HS-27A (cell line): ENCODE results near the gene CCL19.

Experiments
- DNase-seq: peaks from one replicate; pipeline ENCODE4 v3.0.0-alpha.2; 2012; ENCODE audit warnings: low read depth, missing footprints

The CCL19 gene

GRCh38 chr9:34662526-34663302 is 28.4 kb downstream of the CCL19 start, which contains the start of gene CCL27:
TSS of gene CCL27 (minus strand) at chr9:34662657. CDS start at chr9:34662633, 24 bp downstream.
- no peak for DNase-seq

- DNase-seq = no peak
These were observed 31.4 kb downstream of the CCL19 start for GRCh38 chr9:34659592-34660253.

GRCh38 chr9:34658461-34658860 is 32.6 kb downstream of the CCL19 start:
- DNase-seq = no peak

- no peak for DNase-seq
These were observed 34.1 kb downstream of the CCL19 start for GRCh38 chr9:34656992-34657391.

- DNase-seq = no peak
These were observed 35.7 kb downstream of the CCL19 start for GRCh38 chr9:34655394-34655793.

- no peak for DNase-seq
These were observed 36.6 kb downstream of the CCL19 start for GRCh38 chr9:34654323-34655051.

- no peak for DNase-seq
These were observed 37.7 kb downstream of the CCL19 start for GRCh38 chr9:34653151-34654072.

- DNase-seq = no peak
These were observed 38.5 kb downstream of the CCL19 start for GRCh38 chr9:34652602-34653000.

- peak; percentile 82 for DNase-seq
These were observed 39.0 kb downstream of the CCL19 start, which contains the start of gene IL11RA for GRCh38 chr9:34651876-34652601. TSS of gene IL11RA (plus strand) at chr9:34652185. CDS start at chr9:34655218, 3,033 bp downstream.

- no peak for DNase-seq
These were observed 39.8 kb downstream of the CCL19 start for GRCh38 chr9:34651321-34651720.

GRCh38 chr9:34650816-34651215 is 40.3 kb downstream of the CCL19 start:
- no peak for DNase-seq

GRCh38 chr9:34648673-34649072 is 42.4 kb downstream of the CCL19 start:
- DNase-seq = no peak

- no peak for DNase-seq
These were observed 43.4 kb downstream of the CCL19 start for GRCh38 chr9:34647651-34648050.

- DNase-seq = no peak
These were observed 44.0 kb downstream of the CCL19 start for GRCh38 chr9:34647084-34647403.

- peak; percentile 69 for DNase-seq
These were observed 44.6 kb downstream of the CCL19 start, which contains the start of gene GALT for GRCh38 chr9:34646211-34647083. TSS of gene GALT (plus strand) at chr9:34646675. CDS start at chr9:34646705, 30 bp downstream.

GRCh38 chr9:34644766-34645314 is 46.2 kb downstream of the CCL19 start:
- DNase-seq = no peak

GRCh38 chr9:34642679-34643078 is 48.4 kb downstream of the CCL19 start:
- no peak for DNase-seq
